ENCODE results near the gene CEP57.

CEP57 gene

GRCh38 chr11:95790123-95790932 is at the start of gene CEP57:
CEP57 (plus strand) TSS chr11:95790498; CDS start chr11:95790699, 201 bp downstream.
- DNase-seq (ENCODE audit: low read depth in 4 of 4, low spot score in 1 of 4), result peak; percentile 81 to 94 (median 92)

- DNase-seq (ENCODE audit: low read depth in 4 of 4, low spot score in 1 of 4), result no peak
Observed at GRCh38 chr11:95750101-95750500, 40.2 kb upstream of the CEP57 start.

GRCh38 chr11:95751515-95751914 is 38.8 kb upstream of the CEP57 start:
- DNase-seq (ENCODE audit: low read depth in 4 of 4, low spot score in 1 of 4), result no peak

- DNase-seq (ENCODE audit: low read depth in 4 of 4, low spot score in 1 of 4), result no peak
Observed at GRCh38 chr11:95760941-95761340, 29.4 kb upstream of the CEP57 start.

- no peak for DNase-seq (ENCODE audit: low read depth in 4 of 4, low spot score in 1 of 4)
Observed at GRCh38 chr11:95762534-95762933, 27.8 kb upstream of the CEP57 start.

- no peak for DNase-seq (ENCODE audit: low read depth in 4 of 4, low spot score in 1 of 4)
Observed at GRCh38 chr11:95764267-95764898, 25.9 kb upstream of the CEP57 start.

- DNase-seq (ENCODE audit: low read depth in 4 of 4, low spot score in 1 of 4), result no peak
Observed at GRCh38 chr11:95766701-95767100, 23.6 kb upstream of the CEP57 start.

- DNase-seq (ENCODE audit: low read depth in 4 of 4, low spot score in 1 of 4), result no peak
Observed at GRCh38 chr11:95767498-95767897, 22.8 kb upstream of the CEP57 start.

- no peak for DNase-seq (ENCODE audit: low read depth in 4 of 4, low spot score in 1 of 4)
Observed at GRCh38 chr11:95768521-95768920, 21.8 kb upstream of the CEP57 start.

- DNase-seq (ENCODE audit: low read depth in 4 of 4, low spot score in 1 of 4), result no peak
Observed at GRCh38 chr11:95776859-95777258, 13.4 kb upstream of the CEP57 start.

- no peak for DNase-seq (ENCODE audit: low read depth in 4 of 4, low spot score in 1 of 4)
Observed at GRCh38 chr11:95778699-95779098, 11.6 kb upstream of the CEP57 start.

- DNase-seq (ENCODE audit: low read depth in 4 of 4, low spot score in 1 of 4), result no peak
Observed at GRCh38 chr11:95780544-95780943, 9.8 kb upstream of the CEP57 start.

GRCh38 chr11:95788921-95789505 is 1.3 kb upstream of the CEP57 start:
- DNase-seq (ENCODE audit: low read depth in 4 of 4, low spot score in 1 of 4), result peak in 3 of 4 experiments; percentile 2 to 12 (median 8)

- peak; percentile 83 to 91 (median 90) for DNase-seq (ENCODE audit: low read depth in 4 of 4, low spot score in 1 of 4)
Observed at GRCh38 chr11:95789506-95790122, 684 bp upstream of the CEP57 start, which contains the start of gene FAM76B. FAM76B (minus strand) TSS chr11:95789782; CDS start chr11:95789478, 304 bp downstream.

GRCh38 chr11:95790933-95791708 is 823 bp downstream of the CEP57 start:
- DNase-seq (ENCODE audit: low read depth in 4 of 4, low spot score in 1 of 4), result peak; percentile 12 to 34 (median 27)

- DNase-seq (ENCODE audit: low read depth in 4 of 4, low spot score in 1 of 4), result no peak
Observed at GRCh38 chr11:95791709-95792033, 1.4 kb downstream of the CEP57 start.

GRCh38 chr11:95792200-95792599 is 1.9 kb downstream of the CEP57 start:
- DNase-seq (ENCODE audit: low read depth in 4 of 4, low spot score in 1 of 4), result no peak

GRCh38 chr11:95792700-95793099 is 2.4 kb downstream of the CEP57 start:
- no peak for DNase-seq (ENCODE audit: low read depth in 4 of 4, low spot score in 1 of 4)

GRCh38 chr11:95793116-95793515 is 2.8 kb downstream of the CEP57 start:
- DNase-seq (ENCODE audit: low read depth in 4 of 4, low spot score in 1 of 4), result no peak

GRCh38 chr11:95794086-95794485 is 3.8 kb downstream of the CEP57 start:
- DNase-seq (ENCODE audit: low read depth in 4 of 4, low spot score in 1 of 4), result no peak
